Mononuclear cell (primary cell): Measurements from ENCODE around the gene CRADD. TPM values are rescaled to one million over a fixed set of nuclear protein-coding genes. Genes with fewer than 3 reads are reported as not detected.

Experiments used
- H3K27me3 ChIP-seq: 2 replicates; pipeline ENCODE4 v1.6.0; 2011; ENCODE audit warnings: low read length, control low read depth; ENCODE audit not compliant: insufficient read depth
- H3K4me1 ChIP-seq: 2 replicates; pipeline ENCODE4 v1.5.1; 2011; ENCODE audit warnings: mild to moderate bottlenecking, low read length, control low read depth; ENCODE audit not compliant: insufficient read depth
- H3K4me3 ChIP-seq: 2 replicates; pipeline ENCODE4 v1.5.1; 2011; ENCODE audit warnings: mild to moderate bottlenecking, low read length, moderate library complexity
- H3K9me3 ChIP-seq: 2 replicates; pipeline ENCODE4 v1.5.1; 2011; ENCODE audit warnings: low read depth, mild to moderate bottlenecking, control low read depth, low read length
- total RNA-seq: library from RNA; depleted of rRNA; stranded (reverse); fragments of >200 nt; gene quantifications from one replicate; pipeline ENCODE4 v1.2.3, GENCODE V29; 2012

CRADD gene
- total RNA-seq, 1 donor = 7.5 TPM

DNA sequence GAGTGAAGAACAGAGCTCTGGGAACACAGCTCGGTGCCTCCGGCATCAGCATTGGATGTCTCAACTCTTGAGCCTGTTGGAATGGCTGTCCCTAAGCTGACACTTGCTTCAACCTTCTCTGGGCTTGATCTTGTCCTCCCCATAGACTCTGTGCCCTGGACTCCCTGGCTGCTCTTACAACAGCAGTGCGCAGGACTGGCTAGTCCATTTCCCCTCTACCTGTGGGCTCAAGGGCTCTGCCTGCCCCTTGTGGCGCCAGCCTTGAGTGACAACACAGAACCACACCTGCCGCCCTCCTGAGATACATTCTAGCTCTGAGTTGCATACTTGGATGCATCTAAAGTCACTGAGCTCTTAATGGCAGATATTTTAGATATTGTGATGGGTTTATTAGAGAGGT is 6.2 kb downstream of the CRADD start:
- no peaks in the 10 kb centered on the region for H3K27me3 ChIP-seq
- no peaks in the 10 kb centered on the region for H3K9me3 ChIP-seq
- no peak overlapping the region for H3K4me3 ChIP-seq
- peaks cover 10% of the 10 kb centered on the region for H3K4me1 ChIP-seq

DNA sequence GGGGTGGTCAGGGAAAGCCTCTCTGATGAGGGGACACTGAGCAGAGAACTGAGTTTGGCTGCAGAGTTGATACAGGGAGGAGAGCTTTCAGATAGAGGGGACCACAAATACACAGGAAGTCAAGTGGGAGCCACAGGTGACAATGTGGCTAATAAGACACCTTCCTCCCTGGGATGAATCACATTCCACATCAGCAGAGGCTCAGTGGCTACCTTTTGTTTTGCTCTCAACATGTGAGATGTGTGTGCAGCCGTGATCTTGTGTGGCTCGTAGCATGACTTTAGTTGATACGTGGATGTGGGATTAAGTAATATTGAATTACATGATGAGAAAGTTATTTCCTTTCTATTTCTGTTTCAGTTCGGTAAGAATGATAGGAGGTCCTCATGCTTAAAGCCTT is 7.5 kb downstream of the CRADD start:
- Histone ChIP-seq H3K4me1 (peaks cover 8% of the 10 kb centered on the region), H3K9me3 (no peaks in the 10 kb centered on the region), H3K27me3 (no peaks in the 10 kb centered on the region), H3K4me3 (no peak overlapping the region)

DNA sequence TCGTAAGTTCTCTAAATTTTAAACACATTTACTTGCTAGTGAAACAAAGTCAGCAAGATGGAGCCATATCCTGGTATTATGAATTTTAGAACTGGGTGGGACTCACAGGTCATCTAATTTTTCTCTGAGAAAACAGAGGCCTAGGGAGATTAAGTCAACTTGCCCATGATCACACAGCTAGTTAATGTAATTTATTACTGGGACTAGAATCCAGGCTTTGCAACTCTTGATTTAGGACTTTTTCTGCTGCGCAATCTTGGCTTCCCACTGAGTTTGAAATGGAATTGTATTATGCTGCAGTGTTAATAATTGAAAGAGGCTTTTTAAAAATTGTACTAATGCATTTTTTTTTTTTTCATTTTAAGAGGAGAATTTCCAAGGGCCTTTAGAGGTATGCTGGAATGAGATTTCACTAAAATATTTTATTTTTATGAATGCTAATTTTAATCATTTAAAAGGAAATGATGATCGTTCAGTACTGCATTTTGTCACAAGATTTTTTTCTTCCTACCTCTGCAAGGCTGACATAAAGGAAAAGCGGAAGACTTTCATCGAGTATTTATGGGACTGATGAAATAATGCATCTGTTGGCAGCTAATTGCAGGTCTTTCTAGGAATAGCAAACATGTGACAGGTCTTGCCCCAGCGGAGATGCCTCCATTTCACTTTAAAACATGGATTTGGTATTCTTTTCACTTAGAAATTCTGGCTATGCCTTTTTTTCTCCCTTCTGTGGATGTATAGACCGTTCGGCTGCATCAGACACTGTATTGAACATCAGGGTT is 9.6 kb downstream of the CRADD start:
- no peaks in the 10 kb centered on the region for H3K27me3 ChIP-seq
- H3K9me3 ChIP-seq = no peaks in the 10 kb centered on the region
- H3K4me3 ChIP-seq = no peak overlapping the region
- peaks cover 8% of the 10 kb centered on the region for H3K4me1 ChIP-seq

DNA sequence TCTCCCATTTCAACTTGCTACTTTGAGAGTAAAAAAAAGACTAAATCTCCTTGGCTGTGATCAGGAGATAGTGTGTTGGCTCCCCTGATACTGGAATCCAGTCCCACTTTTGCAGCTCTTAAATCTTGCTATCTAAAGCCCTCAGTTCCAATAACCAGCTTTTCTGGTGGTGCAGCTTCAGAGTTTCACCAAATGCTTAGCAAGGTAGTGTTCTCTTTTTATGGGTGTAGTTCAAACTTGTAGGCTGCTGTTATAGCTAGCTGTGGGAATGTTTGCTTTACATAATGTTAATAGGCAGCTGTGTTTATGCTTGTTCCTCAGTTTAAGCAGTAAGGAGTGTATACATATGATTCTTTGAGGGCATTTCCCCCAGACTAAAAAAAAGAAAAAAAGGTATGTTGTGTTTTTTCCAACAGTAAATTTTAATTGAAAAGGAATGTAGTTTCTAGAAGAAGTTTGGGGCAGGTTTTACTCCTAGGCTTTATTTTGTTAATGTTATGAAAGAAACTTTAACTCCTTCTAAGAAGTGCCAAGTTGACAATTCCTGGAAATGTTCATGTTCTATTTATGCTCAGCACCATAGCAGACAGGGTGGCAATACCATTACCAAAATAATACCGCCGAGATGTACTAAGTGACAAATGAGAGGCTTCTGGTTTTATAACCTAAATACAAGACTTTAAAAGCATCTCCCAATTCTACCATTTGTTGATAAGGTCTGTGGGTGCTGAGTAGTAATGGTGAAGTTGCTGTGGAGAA is 12.1 kb downstream of the CRADD start:
- H3K27me3 ChIP-seq = no peaks in the 10 kb centered on the region
- peaks cover 6% of the 10 kb centered on the region for H3K4me1 ChIP-seq
- H3K9me3 ChIP-seq = no peaks in the 10 kb centered on the region
- H3K4me3 ChIP-seq = no peak overlapping the region

DNA sequence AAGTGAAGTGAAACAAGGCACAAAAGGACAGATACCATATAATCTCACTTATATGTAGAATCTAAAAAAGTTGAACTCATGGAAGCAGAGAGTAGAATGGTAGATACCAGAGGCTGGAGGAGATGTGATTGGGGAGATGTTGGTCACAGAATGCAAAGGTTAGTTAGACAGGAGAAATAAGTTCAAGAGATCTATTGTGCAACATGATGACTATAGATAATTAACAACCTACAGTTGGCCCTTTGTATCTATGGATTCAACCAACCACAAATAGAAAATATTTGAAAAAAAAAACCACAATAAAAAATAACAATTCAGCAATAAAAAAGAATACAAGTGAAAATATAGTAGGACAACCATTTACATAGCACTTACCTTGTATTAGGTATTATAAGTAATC is 19.3 kb downstream of the CRADD start:
- Histone ChIP-seq H3K9me3 (no peaks in the 10 kb centered on the region), H3K4me1 (no peaks in the 10 kb centered on the region), H3K4me3 (no peak overlapping the region), H3K27me3 (no peaks in the 10 kb centered on the region)

DNA sequence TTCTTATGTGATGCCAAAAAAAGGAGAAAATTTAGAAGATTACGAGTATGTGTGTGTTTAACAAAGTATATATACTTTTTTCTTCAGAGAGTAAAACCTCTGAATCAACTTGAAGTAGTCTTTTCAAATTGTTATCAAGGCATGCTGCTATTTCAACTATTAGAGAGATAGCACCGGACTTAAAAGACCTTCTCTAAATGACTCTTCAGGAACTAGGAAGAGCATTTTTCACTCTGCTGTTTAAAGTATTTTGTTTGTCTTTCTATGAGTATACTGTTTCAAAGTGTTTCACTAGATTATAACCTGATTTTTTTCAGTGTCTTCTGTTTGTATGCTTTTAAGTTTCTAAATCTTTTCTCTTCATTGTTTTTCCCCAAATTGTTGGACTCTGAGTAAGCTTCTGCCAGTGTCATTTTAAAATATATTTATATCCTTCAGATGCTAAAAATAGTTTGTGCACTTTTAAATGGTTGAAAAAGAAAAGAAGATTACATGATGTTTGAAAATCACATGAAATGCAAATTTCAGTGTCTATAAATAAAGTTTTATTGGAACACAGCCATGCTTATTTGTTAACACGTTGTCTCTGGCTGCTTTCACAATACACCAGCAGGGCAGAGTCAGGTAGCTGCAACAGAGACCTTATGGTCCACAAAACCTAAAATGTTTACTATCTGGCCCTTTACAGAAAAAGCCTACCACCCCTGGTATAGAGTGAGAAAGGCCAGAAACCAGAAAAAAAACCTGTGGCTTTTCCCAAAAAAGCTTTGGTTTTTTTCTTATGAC is 21.3 kb downstream of the CRADD start:
- H3K9me3 ChIP-seq = no peaks in the 10 kb centered on the region
- H3K27me3 ChIP-seq = no peaks in the 10 kb centered on the region
- H3K4me1 ChIP-seq = no peaks in the 10 kb centered on the region
- H3K4me3 ChIP-seq = no peak overlapping the region

DNA sequence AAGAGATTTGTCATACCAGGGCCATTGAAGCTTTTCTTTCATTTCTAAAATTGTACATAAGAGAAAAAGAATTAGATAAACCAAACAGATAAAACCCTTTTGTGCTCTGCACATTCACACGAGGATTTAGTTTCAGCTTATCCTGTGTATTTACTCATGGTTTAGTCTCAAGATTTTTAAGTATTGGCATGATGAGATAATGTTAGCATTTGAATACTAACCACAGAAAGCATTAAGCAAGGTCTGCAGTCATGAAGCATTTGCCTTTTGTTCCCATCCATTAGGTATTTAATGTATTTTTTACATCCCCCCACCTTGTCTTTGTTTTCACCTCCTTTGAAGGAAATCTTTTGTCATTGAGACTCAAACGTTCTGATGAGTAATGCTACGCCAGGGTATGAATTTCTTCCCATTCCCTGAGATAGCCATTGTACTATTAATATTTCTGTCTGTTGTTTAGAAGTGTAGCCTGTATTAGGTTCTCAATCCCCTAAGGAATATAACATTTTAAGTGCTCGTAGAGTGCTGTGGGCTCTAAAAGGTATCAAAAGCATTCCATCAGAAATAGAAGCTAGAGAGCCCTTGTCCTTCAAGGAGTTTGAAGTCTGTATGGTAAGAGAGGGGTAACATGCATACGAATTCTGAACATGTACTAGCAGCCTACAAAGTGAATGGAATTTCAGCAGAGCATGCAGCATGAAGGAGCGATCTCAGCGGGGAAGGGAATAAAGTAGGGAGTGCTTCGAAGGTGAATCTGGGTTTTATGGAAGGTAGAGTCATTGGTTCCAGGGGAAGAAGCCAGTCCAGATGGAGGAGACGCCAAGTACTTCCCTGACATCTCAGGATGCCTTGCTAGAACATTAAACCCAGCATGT is 22.3 kb downstream of the CRADD start:
- no peaks in the 10 kb centered on the region for H3K4me1 ChIP-seq
- no peak overlapping the region for H3K4me3 ChIP-seq
- H3K27me3 ChIP-seq = no peaks in the 10 kb centered on the region
- no peaks in the 10 kb centered on the region for H3K9me3 ChIP-seq

DNA sequence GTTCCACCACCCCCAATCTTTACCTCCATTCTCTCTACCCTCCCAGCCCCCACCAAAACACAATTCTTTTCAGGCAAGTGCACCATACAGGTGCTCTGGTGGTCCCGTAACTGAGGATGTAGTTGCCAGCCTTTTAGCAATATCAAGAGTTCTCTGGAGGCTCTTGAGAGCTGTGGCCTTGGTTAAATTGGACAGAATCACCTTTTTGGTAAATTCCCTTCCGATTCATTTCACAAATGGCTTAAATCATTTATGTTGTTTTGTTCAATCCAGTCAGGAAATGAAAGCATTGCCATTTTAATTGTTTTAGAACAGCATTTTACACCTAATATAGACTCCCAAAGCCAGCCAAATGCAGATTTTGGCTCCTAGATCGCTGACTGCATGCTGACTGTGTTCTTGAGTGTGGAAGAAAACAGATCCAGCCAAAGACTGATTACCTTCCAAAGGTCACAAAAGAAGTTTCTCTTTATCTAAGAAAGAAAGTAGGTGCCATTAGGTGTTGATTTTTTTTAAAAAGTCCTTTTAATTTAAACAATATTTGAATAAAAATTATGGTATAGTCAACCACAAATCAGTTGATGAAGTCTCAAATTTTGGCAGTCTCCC is 25.6 kb downstream of the CRADD start:
- Histone ChIP-seq H3K27me3 (no peaks in the 10 kb centered on the region), H3K9me3 (no peaks in the 10 kb centered on the region), H3K4me3 (no peak overlapping the region), H3K4me1 (no peaks in the 10 kb centered on the region)

DNA sequence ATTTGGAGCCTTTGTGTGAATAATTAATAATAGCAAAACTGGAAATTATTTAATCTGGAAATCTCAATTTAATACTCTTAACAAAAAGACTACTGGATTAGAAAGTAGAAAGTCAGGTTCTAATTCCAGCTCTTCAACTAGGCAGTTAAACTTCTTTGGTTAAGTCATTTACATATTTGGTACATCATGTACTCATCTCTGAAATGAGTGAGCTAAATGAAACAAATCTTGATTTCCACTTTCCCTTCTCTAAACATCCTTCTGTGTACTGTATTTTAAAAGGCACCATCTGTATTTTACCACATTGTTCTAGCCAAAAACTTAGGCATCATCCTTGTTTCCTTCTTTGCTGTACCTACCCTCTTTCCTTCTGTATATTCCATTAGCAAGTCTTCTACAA is 26.9 kb downstream of the CRADD start:
- Histone ChIP-seq H3K4me1 (no peaks in the 10 kb centered on the region), H3K4me3 (no peak overlapping the region), H3K9me3 (no peaks in the 10 kb centered on the region), H3K27me3 (no peaks in the 10 kb centered on the region)

DNA sequence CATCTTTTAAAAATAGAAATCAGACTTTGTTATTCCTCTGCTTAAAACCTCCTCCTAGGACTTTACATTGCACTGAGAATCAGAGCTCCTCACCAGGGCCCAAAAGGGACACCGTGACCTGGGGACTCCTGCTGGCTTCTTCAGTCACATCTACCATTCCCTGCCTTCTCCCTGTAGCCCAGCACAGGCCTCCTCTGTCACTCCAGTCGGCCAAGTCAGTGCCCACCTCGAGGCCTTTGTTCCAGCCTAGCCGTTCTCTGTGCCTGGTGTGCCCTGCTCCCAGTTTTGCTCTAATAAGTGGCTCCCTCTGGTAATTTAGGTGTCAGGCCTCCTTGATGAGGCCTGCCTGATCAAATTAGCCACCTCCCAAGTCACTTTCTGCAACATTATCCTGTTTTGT is 27.4 kb downstream of the CRADD start:
- H3K27me3 ChIP-seq = no peaks in the 10 kb centered on the region
- no peak overlapping the region for H3K4me3 ChIP-seq
- H3K9me3 ChIP-seq = no peaks in the 10 kb centered on the region
- no peaks in the 10 kb centered on the region for H3K4me1 ChIP-seq

DNA sequence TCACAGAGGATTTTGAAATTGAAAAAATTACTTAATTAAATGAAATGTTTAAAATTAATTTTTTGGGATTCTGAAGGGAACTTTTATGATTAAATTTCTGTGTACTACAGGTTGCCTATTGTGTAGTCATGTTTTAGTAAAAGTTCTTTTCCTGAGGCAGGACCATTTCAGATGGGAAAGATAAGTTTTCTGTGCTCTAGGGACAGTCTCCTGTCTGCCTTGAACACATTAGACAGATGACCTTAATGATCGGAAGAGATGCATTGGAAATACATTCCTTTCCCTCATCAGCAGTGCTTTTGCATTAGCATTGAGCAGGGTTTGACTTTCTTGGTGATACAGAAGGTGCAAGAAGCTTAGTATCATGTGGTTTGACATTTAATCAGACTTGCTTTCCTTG is 28.1 kb downstream of the CRADD start:
- H3K4me3 ChIP-seq = no peak overlapping the region
- no peaks in the 10 kb centered on the region for H3K9me3 ChIP-seq
- H3K27me3 ChIP-seq = no peaks in the 10 kb centered on the region
- H3K4me1 ChIP-seq = no peaks in the 10 kb centered on the region

DNA sequence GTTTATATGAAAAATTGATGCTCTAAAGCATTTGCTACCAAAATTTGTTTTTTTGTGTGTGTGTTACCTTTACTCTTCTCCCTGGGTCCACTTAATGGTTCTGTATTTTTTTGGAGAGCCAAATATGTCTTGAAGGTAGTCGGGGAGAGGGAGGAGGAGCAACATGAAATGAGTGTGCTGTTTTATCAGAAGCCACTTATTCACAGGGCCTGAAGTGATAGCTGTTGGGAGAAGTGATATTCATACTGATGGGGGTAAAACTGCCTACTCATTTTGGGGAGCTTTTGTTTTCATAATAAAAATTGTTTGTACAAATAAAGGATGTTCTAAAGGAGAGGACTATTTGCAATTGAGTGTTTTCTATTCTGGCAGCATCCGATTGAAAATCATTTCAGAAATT is 29.2 kb downstream of the CRADD start:
- no peak overlapping the region for H3K4me3 ChIP-seq
- no peaks in the 10 kb centered on the region for H3K9me3 ChIP-seq
- no peaks in the 10 kb centered on the region for H3K27me3 ChIP-seq
- H3K4me1 ChIP-seq = no peaks in the 10 kb centered on the region

DNA sequence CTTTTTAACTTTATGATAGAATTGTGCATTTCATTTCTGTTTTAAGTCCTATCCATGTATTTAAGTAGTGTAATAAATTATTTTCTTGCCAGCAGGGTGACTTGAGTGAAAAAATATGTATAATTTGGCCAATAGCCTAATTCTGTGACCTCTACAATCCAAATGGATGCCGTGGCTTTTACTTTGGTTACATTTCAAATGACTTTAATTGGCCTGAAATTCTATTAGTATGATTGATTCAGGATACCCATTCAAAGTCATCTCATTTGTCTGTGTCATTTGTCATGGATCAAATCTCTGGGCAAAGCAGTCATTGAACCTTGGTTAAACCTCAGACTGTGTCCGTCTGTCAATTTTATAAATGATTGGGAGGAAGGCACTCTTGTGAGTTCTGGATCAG is 29.6 kb downstream of the CRADD start:
- no peaks in the 10 kb centered on the region for H3K9me3 ChIP-seq
- no peaks in the 10 kb centered on the region for H3K4me1 ChIP-seq
- no peaks in the 10 kb centered on the region for H3K27me3 ChIP-seq
- no peak overlapping the region for H3K4me3 ChIP-seq

DNA sequence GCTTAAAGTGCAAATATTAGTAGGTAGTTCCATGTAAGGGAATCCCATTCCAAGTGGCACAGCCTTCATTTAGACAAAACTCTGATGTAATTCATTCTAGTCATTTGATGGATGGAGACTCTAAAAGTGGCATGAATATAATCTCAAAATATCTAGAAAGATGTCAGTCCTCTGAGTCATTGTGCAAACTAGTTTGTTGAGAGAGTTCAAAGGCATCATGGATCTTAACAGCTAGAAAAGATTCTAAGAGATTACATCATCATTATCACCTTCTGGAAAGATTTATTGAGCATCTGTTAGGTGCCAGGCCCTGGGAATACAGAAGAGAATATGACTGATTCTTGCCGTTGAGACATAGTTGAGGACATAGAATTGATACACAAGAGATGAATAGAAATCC is 30.7 kb downstream of the CRADD start:
- Histone ChIP-seq H3K4me3 (no peak overlapping the region), H3K9me3 (no peaks in the 10 kb centered on the region), H3K4me1 (no peaks in the 10 kb centered on the region), H3K27me3 (no peaks in the 10 kb centered on the region)
